Astrocyte (in vitro differentiated cells and primary cell): ENCODE measurements around the gene MORN5. TPM values are rescaled to one million over a fixed set of nuclear protein-coding genes. Genes with fewer than 3 reads are reported as not detected.
A peak's percentile ranks its signal among the peaks of the same experiment; 100 is the strongest.

ENCODE experiments used
- DNase-seq: peaks from one replicate; pipeline ENCODE4 v3.0.0-alpha.2; 2010; ENCODE audit warnings: low read depth
- FAIRE-seq: peaks from 2 replicates; lab custom pipeline; 2011; peaks lifted over from hg19 to GRCh38; lab: Jason Lieb, UNC
- H2AFZ ChIP-seq: 2 replicates; pipeline ENCODE4 v1.6.0; 2012; ENCODE audit warnings: low read depth, low read length, inconsistent platforms
- H3K27ac ChIP-seq: 2 replicates; pipeline ENCODE4 v1.5.1; 2011; ENCODE audit warnings: low read depth, low read length, inconsistent platforms
- H3K27me3 ChIP-seq: 2 replicates; pipeline ENCODE4 v1.6.0; 2011; ENCODE audit warnings: low read length, inconsistent platforms; ENCODE audit not compliant: insufficient read depth
- H3K36me3 ChIP-seq: 2 replicates; pipeline ENCODE4 v1.5.1; 2011; ENCODE audit warnings: low read length, inconsistent platforms; ENCODE audit not compliant: insufficient read depth
- H3K4me1 ChIP-seq: 2 replicates; pipeline ENCODE4 v1.5.1; 2011; ENCODE audit warnings: low read length, inconsistent platforms; ENCODE audit not compliant: insufficient read depth
- H3K4me2 ChIP-seq: 2 replicates; pipeline ENCODE4 v1.6.0; 2012; ENCODE audit warnings: low read length, inconsistent platforms
- H3K4me3 ChIP-seq: 2 replicates; pipeline ENCODE4 v1.5.1; 2011; ENCODE audit warnings: low read depth, mild to moderate bottlenecking, low read length, inconsistent platforms; ENCODE audit not compliant: insufficient read depth
- H3K79me2 ChIP-seq: 2 replicates; pipeline ENCODE4 v1.6.0; 2012; ENCODE audit warnings: mild to moderate bottlenecking, low read length, inconsistent platforms; ENCODE audit not compliant: insufficient read depth
- H3K9ac ChIP-seq: 2 replicates; pipeline ENCODE4 v1.6.0; 2012; ENCODE audit warnings: mild to moderate bottlenecking, low read length, inconsistent platforms
- H3K9me3 ChIP-seq: 2 replicates; pipeline ENCODE4 v1.5.1; 2012; ENCODE audit warnings: low read depth, mild to moderate bottlenecking, low read length, inconsistent platforms; ENCODE audit not compliant: insufficient read depth
- H4K20me1 ChIP-seq: 2 replicates; pipeline ENCODE4 v1.6.0; 2012; ENCODE audit warnings: low read length, inconsistent platforms; ENCODE audit not compliant: insufficient read depth
- H3K27ac Mint-ChIP-seq: one replicate; pipeline ENCODE4 v1.8.0; 2021; ENCODE audit warnings: mild to moderate bottlenecking, mixed read lengths; ENCODE audit not compliant: unreplicated experiment
- H3K27me3 Mint-ChIP-seq: one replicate; pipeline ENCODE4 v1.8.0; 2021; ENCODE audit warnings: low read depth, mixed read lengths; ENCODE audit not compliant: unreplicated experiment
- H3K36me3 Mint-ChIP-seq: one replicate; pipeline ENCODE4 v1.8.0; 2021; ENCODE audit warnings: low read depth, mixed read lengths; ENCODE audit not compliant: unreplicated experiment
- H3K4me1 Mint-ChIP-seq: one replicate; pipeline ENCODE4 v1.8.0; 2021; ENCODE audit warnings: low read depth, mixed read lengths; ENCODE audit not compliant: unreplicated experiment
- H3K4me3 Mint-ChIP-seq: one replicate; pipeline ENCODE4 v1.8.0; 2021; ENCODE audit warnings: mild to moderate bottlenecking, moderate library complexity, mixed read lengths; ENCODE audit not compliant: unreplicated experiment
- H3K9me3 Mint-ChIP-seq: one replicate; pipeline ENCODE4 v1.8.0; 2021; ENCODE audit warnings: mild to moderate bottlenecking, mixed read lengths; ENCODE audit not compliant: unreplicated experiment
- EZH2 ChIP-seq: IDR thresholded peaks from 2 replicates; pipeline ENCODE4 v1.6.1; 2012; ENCODE audit warnings: mild to moderate bottlenecking, low read length, inconsistent platforms; ENCODE audit not compliant: insufficient read depth
- total RNA-seq: library from RNA; stranded (reverse); gene quantifications from 2 replicates; pipeline ENCODE4 v1.2.1, GENCODE V29; 2021
- TF ChIP-seq, protein P1 (sequence below): IDR thresholded peaks from 2 replicates; pipeline ENCODE4 v1.5.1; 2011; ENCODE audit warnings: low read depth, mild to moderate bottlenecking, inconsistent platforms, low read length, moderate library complexity; ENCODE audit not compliant: insufficient read depth

MORN5 gene
- total RNA-seq, 1 donor from 2014 or later = not detected

GRCh38 chr9:122125158-122125508 lies 34.6 kb upstream of the MORN5 start:
- Histone ChIP-seq H3K27me3 (peaks cover 3% of the 10 kb centered on the region), H3K36me3 (no peaks in the 10 kb centered on the region), H3K79me2 (no peaks in the 10 kb centered on the region), H3K4me3 (no peak overlapping the region), H3K9ac (peak overlapping the region; percentile 57), H3K9me3 (no peaks in the 10 kb centered on the region), H3K4me1 (peaks cover 18% of the 10 kb centered on the region), H3K4me2 (peak overlapping the region; percentile 91), H3K27ac (no peak overlapping the region), H2AFZ (peak overlapping the region; percentile 70), H4K20me1 (no peaks in the 10 kb centered on the region)
- no peak for TF ChIP-seq EZH2
- TF ChIP-seq, protein P1, sequence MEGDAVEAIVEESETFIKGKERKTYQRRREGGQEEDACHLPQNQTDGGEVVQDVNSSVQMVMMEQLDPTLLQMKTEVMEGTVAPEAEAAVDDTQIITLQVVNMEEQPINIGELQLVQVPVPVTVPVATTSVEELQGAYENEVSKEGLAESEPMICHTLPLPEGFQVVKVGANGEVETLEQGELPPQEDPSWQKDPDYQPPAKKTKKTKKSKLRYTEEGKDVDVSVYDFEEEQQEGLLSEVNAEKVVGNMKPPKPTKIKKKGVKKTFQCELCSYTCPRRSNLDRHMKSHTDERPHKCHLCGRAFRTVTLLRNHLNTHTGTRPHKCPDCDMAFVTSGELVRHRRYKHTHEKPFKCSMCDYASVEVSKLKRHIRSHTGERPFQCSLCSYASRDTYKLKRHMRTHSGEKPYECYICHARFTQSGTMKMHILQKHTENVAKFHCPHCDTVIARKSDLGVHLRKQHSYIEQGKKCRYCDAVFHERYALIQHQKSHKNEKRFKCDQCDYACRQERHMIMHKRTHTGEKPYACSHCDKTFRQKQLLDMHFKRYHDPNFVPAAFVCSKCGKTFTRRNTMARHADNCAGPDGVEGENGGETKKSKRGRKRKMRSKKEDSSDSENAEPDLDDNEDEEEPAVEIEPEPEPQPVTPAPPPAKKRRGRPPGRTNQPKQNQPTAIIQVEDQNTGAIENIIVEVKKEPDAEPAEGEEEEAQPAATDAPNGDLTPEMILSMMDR = peak; percentile 89
- Mint-ChIP-seq H3K27ac (peak overlapping the region; percentile 36), H3K36me3 (no peaks in the 10 kb centered on the region), H3K27me3 (peaks cover 40% of the 10 kb centered on the region), H3K4me1 (peaks cover 10% of the 10 kb centered on the region), H3K4me3 (no peak overlapping the region), H3K9me3 (no peaks in the 10 kb centered on the region)
- DNase-seq (peak; percentile 35), FAIRE-seq (no peak)

- H3K79me2 ChIP-seq = no peaks in the 10 kb centered on the region
- Mint-ChIP-seq H3K4me1 (peaks cover 10% of the 10 kb centered on the region), H3K9me3 (no peaks in the 10 kb centered on the region), H3K36me3 (no peaks in the 10 kb centered on the region), H3K27me3 (peaks cover 36% of the 10 kb centered on the region), H3K4me3 (peak overlapping the region; percentile 52), H3K27ac (peak overlapping the region; percentile 36)
- H3K36me3 ChIP-seq = no peaks in the 10 kb centered on the region
- no peak for FAIRE-seq
- H3K4me1 ChIP-seq = peaks cover 18% of the 10 kb centered on the region
- no peak overlapping the region for H3K27ac ChIP-seq
- peak overlapping the region; percentile 57 for H3K9ac ChIP-seq
- peak overlapping the region; percentile 34 for H3K4me3 ChIP-seq
- H3K9me3 ChIP-seq = no peaks in the 10 kb centered on the region
- DNase-seq = peak; percentile 10
- peaks cover 3% of the 10 kb centered on the region for H3K27me3 ChIP-seq
- H2AFZ ChIP-seq = peak overlapping the region; percentile 70
- peak overlapping the region; percentile 91 for H3K4me2 ChIP-seq
- no peaks in the 10 kb centered on the region for H4K20me1 ChIP-seq
- peak; percentile 22 for TF ChIP-seq EZH2
- TF ChIP-seq, protein P1 = no peak
Observed at GRCh38 chr9:122125509-122126330, 34.0 kb upstream of the MORN5 start.
